HG03460 (cell line): ENCODE data around the gene FCRL4.
A peak's percentile ranks its signal among the peaks of the same experiment; 100 is the strongest.

Experiments
- ATAC-seq: cut with Tn5 transposase; IDR thresholded peaks from one replicate; pipeline ENCODE4 v1.9.1; 2021; ENCODE audit not compliant: unreplicated experiment

FCRL4 gene

DNA sequence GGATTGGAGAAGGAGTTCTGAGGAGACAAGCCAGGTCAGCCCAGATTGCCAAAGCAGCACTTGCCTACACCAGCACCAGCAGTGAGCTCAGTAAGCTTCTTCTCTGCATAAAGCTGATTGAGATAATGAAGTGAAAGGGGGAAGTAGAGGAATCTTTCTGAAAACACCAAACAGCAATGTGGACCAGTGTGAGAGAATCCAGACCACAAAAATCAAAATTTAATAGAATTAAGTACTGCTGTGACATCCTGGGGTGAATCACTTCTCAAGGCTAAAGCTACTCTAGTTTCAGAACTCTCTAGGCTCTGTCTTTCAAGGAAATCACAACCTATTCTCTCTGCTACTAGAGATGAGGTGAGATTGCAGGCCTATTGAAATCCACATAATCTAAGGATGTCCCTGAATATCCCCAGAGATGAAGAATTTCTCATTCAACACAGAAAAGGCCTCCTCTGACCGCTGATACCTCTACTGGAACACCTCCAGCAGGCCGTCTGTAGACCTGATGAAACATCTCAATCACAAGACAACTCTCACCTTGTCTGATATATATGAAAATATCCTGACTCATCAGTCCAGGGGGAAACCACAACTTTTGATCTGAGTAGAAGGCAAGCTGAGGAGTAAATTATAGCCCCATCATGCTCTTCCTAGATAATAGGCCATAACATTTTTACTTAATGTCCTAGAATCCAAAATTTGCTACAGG lies at the start of gene FCRL4:
TSS of gene FCRL4 (minus strand) at position 127 of the 709 bp plus-strand sequence. CDS start 141 bp downstream, outside the sequence.
- peak; percentile 60 for ATAC-seq

DNA sequence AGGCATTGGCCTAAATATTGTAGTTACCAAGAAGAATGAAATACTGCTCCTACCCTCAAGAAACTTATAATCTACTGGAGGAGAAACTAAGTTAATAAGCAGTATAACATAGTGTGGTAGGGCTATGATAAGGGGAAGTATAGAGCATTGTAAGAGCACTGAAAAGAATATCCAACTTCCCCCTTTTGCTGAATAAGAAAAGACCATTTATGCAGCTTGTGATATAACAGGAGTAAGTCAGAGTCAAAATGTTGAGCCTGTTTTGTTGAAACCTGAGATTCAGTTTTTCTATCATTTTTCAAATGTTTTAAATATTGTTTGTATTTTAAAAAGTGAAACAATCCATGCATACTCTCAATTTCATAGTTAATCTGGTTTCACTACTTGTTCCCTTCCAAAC lies 48.3 kb upstream of the FCRL4 start:
- ATAC-seq: no peak

DNA sequence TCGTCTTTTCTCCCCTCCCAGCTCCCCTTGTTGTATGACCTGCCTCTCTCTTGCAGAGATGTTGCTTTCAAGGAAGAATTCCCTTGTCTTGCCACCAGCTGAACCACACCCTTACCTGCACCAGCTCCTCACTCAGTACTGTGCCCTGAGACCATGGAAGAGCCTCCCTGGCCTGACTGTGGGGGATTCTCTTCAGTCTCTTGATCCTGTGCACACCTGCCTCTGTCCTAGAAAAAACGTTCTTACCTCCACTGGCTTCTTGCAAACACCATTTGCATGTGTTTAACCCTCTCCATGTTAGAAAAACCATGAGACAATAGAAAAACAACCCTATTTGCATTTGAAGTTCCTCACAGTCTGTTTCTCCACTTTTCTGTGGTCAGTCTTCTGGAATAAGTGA lies 43.3 kb upstream of the FCRL4 start:
- ATAC-seq: no peak

DNA sequence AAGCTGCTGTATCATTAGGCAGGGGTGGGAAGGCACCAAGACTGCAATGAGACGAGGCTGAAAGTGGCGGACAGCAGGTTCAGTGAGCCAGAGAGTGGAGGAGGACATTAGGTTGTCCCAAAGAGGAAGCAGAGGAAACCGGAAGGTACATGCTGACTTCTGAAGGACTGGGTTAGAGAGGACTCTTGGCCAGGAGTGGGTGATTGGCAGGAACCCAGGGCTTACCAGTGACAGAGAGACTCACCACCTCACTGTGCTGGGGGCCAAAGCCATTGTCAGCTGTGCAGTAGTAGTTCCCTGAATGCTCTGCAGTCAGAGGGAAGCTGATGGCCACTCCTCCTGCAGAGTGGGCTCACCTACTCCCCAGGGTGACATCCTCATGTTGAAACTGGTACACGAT lies 41.9 kb upstream of the FCRL4 start:
- ATAC-seq: no peak

DNA sequence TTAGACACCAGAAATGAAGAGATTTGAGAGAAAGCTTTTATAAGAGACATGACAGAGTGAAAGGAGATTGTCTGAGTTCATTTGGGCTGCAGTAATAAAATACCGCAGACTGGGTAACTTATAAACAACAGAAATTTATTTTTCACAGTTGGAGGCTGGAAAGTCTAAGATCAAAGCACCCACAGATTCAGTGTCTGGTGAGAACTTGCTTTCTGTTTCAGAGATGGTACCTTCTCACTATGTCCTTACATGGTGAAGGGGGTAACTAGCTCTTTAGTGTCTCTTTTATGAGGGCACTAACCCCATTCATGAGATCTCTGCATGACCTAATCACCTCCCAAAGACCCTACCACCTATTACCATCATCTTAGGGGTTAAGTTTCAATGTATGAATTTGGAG lies 30.9 kb upstream of the FCRL4 start:
- ATAC-seq: no peak

DNA sequence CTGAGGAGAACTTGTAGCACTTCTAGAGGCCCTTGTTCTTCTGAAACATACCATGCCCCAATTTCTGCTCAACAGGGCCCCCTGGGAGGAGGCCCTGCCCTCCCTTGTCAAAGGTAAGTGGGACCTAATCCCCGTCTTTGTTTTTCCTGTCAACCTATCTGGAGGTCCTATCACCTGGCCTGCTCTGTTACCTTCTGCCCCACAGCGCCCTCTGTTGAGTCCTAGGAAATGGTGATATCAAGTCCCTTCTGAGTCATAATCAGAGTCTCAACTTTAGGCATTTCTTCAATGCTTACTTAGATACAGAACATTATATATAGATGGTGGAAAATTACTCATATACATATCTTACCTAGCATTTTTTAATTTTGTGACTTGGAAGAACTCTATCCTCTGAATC lies 28.2 kb upstream of the FCRL4 start:
- ATAC-seq: no peak

DNA sequence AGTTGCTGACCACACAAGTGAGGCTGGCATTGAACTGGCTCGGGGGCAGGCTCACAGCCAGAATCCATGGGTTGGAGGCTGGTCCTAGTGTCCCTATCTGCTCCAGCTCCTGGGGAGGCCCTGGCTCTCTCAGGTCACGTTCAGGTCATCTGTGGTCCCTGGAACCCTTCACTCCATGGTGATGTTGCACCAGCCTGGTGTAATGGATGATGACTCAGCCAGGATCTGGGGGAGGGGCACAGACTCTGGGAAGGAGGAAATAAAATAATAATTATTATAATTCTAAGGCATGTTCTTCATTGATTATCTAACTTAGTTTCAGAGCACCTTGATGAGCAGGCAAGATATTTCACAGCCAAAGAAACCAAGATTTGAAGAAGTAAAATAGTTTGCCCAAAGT lies 26.6 kb upstream of the FCRL4 start:
- no peak for ATAC-seq

DNA sequence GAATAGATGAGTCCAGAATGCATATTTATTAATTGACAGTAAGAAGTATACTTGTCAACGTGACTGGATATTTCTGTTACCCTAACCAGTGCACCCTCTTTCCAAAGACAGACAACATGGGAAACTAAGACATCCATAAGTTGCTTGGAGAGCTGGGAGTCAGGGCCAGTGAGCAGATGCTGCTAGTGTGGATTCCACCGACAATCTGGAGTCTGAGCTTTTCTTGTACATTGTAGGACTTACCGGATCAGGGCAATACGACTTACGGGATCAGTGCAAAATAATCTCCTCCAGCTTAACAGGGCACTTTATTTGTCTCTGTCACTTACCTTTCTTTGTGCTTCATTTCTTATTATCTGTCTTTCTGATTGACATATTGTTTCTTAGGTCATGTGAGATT lies 24.6 kb upstream of the FCRL4 start:
- ATAC-seq: no peak

DNA sequence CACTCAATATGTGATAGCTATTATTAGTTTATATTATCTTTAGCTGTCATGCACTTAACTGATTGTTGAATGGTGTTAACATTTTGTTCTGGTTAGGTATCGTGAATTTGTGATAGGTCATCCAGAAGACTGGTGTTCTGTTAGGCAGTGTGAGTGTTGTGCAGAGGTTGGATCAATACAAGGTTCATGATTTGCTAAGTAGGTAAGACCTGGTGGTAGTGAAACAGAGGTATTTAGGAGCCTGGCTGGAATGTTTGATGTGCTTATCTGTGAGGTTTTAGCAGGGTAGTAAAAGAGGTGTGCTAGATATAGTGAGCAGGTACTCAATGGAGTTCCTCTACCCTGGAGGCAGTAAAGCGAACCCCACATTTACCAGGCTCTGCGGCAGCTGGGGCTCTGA lies 20.3 kb upstream of the FCRL4 start:
- no peak for ATAC-seq

DNA sequence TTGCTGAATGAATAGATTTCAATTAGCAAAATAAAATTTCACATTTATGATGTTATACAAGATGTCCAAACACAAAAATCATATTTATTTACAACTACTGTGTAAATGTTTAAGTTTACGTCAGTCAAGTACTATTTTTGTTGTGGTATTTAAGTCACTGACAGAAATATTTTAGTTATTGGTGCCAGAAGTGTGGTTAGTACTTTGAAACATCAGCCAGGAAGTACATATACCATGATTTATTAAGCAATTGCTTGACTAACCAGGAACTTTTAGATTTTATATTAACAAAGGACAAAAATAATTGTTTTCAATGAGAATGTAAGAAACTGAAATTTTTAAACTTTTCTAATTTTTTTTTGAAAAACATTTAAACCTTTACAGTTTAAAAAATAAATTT lies 2.4 kb upstream of the FCRL4 start:
- ATAC-seq: no peak

DNA sequence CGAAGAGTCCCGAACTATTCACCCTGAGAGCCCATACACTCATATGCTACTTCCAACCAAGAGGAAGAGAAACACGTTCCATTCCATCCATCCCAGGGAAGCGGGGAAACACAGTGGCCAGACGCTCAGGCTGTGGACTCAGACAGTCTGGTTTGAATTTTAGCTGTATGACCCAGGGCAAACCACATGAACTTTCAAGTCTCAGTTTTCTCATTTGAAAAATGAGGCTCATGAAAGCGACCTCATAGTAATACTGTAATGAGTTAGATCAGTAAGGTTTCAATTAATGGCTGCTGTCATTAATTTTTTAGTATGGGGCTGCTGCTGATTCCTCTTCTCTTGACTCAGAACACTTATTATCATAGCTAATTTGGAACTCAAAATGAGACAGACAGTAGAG lies 1.5 kb downstream of the FCRL4 start:
- ATAC-seq: peak; percentile 40

DNA sequence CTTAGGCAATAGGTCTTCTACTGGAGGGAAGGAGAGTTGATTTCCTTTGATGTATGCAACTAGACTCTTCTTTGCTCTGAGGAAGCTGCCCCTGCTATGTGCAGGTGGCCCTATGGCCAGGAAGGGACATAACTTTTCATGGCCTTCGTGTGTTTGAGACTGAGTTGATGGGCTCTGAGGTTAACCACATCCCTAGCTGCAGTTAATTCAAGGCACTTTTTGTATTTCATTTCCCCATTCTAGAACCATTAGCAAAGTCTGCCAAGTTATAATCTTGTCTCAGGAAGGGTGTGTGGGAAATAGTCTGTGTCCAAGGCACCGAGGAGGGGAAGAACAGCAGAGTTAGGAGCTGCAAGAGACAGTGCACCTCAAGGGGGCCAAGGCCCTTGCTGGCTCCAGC lies 2.5 kb downstream of the FCRL4 start:
- peak; percentile 75 for ATAC-seq

DNA sequence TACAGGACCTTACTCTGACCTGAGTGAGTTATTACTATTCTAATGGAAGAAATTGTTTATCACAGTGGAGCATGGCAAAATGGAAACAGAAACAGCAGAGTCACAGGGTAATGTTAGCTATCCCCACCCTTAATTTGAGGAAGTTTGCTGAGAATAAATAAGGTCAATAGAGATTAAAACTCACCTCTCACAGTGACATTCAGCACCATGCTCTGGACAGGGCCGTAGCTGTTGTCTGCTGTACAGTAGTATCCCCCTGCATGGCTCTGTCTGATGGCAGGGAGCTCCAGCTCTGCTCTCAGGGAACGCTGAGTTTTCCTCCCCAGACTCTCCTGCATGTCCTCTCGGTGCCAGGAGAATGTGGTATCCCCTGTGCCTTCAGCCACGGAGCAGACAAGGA lies 11.9 kb downstream of the FCRL4 start:
- ATAC-seq: no peak

DNA sequence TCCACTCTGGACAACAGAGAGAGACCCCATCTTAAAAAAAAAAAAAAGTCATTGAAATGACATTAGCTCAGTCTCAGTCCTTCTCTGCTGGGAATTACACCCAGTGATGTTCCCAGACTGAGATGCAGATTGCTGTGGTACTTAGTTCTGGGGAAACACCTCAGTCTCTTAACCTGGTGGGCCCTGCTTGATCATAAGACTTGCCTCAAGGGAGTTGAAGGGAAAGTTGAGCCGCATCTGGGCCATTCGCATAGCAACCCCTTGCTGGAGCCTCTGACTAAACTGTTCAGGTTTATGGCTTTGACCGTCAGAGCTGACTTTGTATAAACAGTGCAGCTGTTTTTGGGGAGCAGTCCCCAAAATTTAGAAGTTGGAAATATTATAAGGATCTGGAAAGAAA lies 13.4 kb downstream of the FCRL4 start:
- ATAC-seq: no peak

DNA sequence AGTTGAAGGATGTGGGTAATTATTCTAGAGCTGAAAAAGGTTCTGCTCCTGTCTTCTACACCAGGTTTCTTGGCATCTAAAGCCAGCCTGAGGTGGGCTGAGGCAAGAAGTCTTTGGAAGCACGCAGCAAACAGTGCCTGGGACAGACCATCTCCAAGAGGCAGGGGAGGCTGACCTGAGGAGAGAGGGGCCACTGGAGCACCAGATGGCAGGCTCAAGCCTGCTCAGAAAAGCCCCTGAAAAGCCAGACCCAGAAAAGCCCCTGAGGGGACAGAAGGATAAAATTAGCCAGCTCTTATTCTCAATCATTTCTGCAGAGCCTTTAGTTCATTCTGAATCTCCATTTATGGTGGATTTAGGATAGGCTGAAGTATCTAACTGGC lies 17.1 kb downstream of the FCRL4 start:
- no peak for ATAC-seq

DNA sequence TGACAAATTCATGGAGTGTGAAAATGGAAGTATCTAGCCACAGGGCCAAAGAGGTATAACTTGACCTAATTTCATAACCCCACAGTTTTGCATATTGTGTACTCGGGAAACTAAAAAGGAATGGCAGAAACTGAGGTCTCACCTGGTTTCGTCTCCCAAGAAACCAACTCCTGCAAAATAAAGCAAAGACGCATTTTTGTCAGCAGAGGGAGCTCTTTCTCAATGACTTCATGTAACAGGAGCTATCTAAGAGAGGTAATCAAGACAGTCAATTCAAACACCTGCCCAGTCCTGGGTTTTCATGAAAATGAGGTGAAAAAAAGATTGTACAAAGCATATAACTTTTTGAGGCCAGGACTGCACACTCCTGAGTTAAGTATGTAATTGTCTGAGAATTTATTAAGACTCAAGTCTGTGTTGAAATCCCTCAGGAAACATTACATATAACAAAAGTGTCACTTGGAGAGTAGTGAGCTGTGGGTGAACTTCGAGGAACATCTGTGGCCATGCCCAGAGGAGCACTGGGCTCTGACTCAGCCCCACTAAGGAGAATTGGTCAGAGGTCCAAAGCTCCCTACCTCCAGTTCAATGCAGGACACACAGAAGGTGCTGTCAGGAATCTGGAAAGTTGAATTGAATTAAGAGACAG lies 17.6 kb downstream of the FCRL4 start:
- no peak for ATAC-seq

DNA sequence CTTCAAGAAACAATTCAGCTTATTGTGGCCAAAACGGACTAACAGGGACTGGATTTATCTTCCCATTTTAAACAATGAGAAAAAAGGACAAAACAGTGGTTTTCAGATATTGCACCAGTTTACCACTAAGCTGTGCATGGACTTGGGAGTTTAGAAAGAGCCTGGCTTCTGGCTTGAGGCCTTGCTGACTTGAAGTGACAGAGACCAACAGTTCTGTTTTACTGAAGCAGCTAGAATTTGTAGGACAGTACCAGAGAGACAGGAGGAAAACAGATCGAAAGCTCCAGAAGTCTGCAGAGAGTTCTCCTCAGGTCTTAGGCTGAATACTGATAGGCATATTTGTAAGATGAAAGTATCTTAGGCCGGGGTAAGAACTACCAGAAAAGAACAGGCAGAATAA lies 20.5 kb downstream of the FCRL4 start:
- no peak for ATAC-seq

DNA sequence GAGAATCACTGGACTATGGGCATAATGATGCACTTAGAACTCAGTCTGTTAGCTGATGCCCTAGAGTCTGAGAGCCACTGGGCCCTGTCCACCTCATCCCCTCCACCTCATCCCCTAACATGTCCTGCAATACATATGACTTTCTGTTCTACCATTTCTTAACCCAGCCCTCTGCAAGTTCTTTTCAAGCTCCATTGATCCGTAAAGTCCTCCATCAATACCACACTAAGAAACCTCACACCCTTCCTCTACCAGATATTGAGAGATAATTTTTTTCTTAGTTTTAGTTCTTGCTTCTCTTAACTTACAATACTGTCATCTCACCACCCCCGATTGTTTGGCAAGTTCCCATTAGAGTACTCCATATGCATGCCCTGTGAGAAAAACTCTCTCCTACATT lies 22.1 kb downstream of the FCRL4 start:
- ATAC-seq: peak; percentile 83

DNA sequence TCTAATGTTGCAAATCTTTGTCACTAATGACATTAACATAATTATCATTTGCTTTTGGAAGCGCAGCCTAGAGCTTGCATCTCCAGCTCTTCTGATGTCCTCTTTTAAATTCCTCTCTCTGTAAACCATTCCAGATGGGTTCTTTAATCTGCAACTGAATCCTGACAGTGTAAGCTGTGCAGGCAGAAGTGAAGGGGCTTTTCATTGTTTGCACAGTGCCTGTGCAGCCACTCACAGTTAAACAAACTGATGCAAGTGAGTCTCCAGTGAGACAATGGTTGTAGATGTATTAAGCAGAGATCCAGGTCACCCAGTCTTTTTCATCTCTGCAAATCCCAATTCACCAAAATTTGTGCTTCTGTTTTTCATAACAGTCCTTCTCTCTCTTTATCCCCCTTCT lies 23.0 kb downstream of the FCRL4 start:
- no peak for ATAC-seq

DNA sequence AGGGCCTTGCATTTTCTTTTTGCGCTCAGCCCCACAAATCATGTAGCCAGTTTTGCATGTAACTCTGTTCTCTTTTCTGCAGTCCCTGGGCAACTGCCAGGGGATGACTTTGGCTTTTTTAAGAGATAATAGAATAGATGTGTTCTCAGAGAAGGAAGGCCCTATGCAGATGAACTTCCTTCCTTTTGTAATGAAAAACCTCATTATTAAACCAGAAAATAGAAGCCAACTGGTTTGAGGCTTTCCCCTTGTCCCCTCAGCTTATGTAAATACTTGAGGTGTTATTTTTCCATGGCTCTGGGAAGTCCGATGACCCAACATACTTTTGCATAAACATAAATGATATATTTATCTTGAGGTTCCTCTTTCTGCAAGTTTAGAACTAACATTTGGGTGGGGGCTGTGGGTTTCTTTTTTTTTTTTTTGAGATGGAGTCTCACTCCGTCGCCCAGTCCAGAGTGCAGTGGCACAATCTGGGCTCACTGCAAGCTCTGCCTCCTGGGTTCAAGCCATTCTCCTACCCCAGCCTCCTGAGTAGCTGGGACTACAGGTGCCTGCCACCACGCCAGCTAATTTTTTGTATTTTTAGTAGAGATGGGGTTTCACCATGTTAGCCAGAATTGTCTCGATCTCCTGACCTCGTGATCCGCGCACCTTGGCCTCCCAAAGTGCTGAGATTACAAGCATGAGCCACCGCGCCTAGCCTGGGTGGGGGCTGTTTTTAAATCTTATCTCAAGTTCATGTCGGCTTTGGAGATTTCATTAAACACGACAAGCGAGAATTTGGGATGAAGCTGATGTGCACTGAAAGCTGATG lies 31.2 kb downstream of the FCRL4 start:
- ATAC-seq: peak; percentile 44

DNA sequence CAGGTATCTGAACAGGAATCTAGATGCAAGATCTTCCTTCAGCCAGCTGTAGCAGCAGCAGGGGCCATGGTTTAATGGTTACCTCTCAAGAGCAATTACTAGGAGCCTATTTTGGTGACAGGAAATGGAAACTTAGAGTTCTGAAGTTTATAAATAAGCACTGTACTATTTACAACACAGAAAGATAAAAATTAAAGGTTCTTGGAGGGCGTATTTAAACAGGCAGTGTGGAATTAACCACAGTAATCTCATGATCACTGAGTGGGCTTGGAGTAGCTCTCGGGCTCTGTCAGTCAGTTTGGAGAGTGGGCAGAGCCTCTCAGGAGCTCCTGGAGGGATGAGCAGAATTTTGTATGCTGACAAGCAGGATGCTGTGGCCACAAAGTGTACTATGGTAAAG lies 35.4 kb downstream of the FCRL4 start:
- peak; percentile 74 for ATAC-seq

DNA sequence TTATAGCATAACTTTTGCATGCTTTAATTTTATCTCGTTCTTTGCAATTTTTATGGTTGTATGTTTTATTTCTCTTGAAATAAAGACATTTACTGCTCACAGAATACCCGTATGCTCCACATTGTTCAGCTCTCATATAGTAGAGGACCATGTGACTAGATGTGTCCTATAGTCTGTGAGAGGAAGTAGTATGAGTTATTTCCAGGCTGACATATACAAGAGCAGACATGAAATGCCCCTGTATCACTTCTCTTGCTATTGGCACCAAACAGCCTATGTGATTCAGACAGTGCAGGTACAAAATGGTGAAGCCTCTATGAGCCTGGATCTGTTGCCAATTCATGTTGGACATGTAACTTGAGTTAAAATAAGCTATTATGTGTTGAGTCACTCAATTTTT lies 39.8 kb downstream of the FCRL4 start:
- no peak for ATAC-seq
